K562 (cell line): ENCODE data around the gene GJA4. TPM values are rescaled to one million over a fixed set of nuclear protein-coding genes. Genes with fewer than 3 reads are reported as not detected.
A peak's percentile ranks its signal among the peaks of the same experiment; 100 is the strongest.

Source experiments
- ATAC-seq: fragments of 200-7000 bp; cut with Tn5 transposase; 3 replicates; pipeline ENCODE4 v1.9.1; 2020; ENCODE audit warnings: moderate library complexity
- BruUV-seq: library from RNA; stranded (reverse); fragments of 400-500 nt; replicated peaks from 2 replicates; lab custom pipeline; 2021; lab: Mats Ljungman, UMichigan
- CTCF ChIA-PET: fragments of 300-600 bp; formaldehyde crosslinking; extraction: SDS; loops from one replicate; lab custom pipeline; 2021; ENCODE audit warnings: low intra/inter-chr PET ratio; lab: Yijun Ruan, JAX
- POLR2A ChIA-PET: fragments of 300-600, 350-650 bp; sonication (Branson Sonifier 250); formaldehyde crosslinking; extraction: SDS; loops from one replicate; lab custom pipeline; 2021; ENCODE audit warnings: antibody characterized with exemption, inconsistent platforms; lab: Yijun Ruan, JAX
- DNase-seq, 4 experiments: peaks; one replicate each; pipeline versions ENCODE4 v3.0.0 to v3.0.0-alpha.2; 2011 to 2018; ENCODE audit warnings: low spot score in 3 of 4, mixed read lengths in 3 of 4; ENCODE audit errors: extremely low read depth in 1 of 4
- FAIRE-seq: peaks from 2 replicates; lab custom pipeline; 2011; peaks lifted over from hg19 to GRCh38; lab: Jason Lieb, UNC
- H2AFZ ChIP-seq: 2 replicates; pipeline ENCODE4 v1.6.0; 2011; ENCODE audit warnings: low read depth, low read length, control low read depth, inconsistent platforms
- H3K27ac ChIP-seq: fragments of 200-600 bp; 3 replicates; pipeline ENCODE4 v1.8.0; 2011; ENCODE audit warnings: low read depth, mild to moderate bottlenecking, control low read depth, inconsistent platforms, low read length, moderate library complexity, mixed read lengths; ENCODE audit errors: extremely low read depth
- H3K27me3 ChIP-seq, 2 experiments: fragments of 300-600 bp in 1 of 2; 2 replicates in 1 of 2; 3 replicates in 1 of 2; pipeline versions ENCODE4 v1.6.0 to v1.8.0; 2011; ENCODE audit warnings: inconsistent platforms in 2 of 2, low read length in 2 of 2, mild to moderate bottlenecking in 1 of 2, mixed read lengths in 1 of 2, moderate library complexity in 1 of 2; ENCODE audit not compliant: control insufficient read depth in 2 of 2, insufficient read depth in 2 of 2
- H3K36me3 ChIP-seq: fragments of 300-600 bp; 3 replicates; pipeline ENCODE4 v1.8.0; 2011; ENCODE audit warnings: mild to moderate bottlenecking, low read length, inconsistent platforms; ENCODE audit not compliant: control insufficient read depth, insufficient read depth
- H3K4me1 ChIP-seq, 2 experiments: fragments of 200-600 bp in 1 of 2; replicated peaks in 1 of 2; 2 replicates in 1 of 2; 3 replicates in 1 of 2; pipeline versions ENCODE4 v1.5.1 to v1.8.0; 2011; ENCODE audit warnings: inconsistent platforms in 2 of 2, low read length in 2 of 2, mild to moderate bottlenecking in 1 of 2, mixed read lengths in 1 of 2, moderate library complexity in 1 of 2; ENCODE audit not compliant: control insufficient read depth in 2 of 2, insufficient read depth in 2 of 2
- H3K4me2 ChIP-seq: 2 replicates; pipeline ENCODE4 v1.6.1; 2011; ENCODE audit warnings: low read length, control low read depth, inconsistent platforms, mixed read lengths; ENCODE audit not compliant: insufficient read depth
- H3K4me3 ChIP-seq: fragments of 200-600 bp; sonication (generic), shearing (Covaris generic); 2 replicates; pipeline ENCODE4 v1.5.1; 2016; ENCODE audit warnings: control low read depth, inconsistent platforms
- H3K79me2 ChIP-seq: fragments of 200-600 bp; 3 replicates; pipeline ENCODE4 v1.8.0; 2011; ENCODE audit warnings: low read length, inconsistent platforms; ENCODE audit not compliant: control insufficient read depth, insufficient read depth
- H3K9ac ChIP-seq, 2 experiments: 2 replicates each; pipeline versions ENCODE4 v1.6.0 to v1.6.1; 2011; ENCODE audit warnings: low read depth in 2 of 2, low read length in 2 of 2, control low read depth in 1 of 2, inconsistent platforms in 1 of 2, mild to moderate bottlenecking in 1 of 2, mixed read lengths in 1 of 2; ENCODE audit not compliant: insufficient read depth in 1 of 2
- H3K9me1 ChIP-seq: one replicate; pipeline ENCODE4 v1.6.0; 2011; ENCODE audit warnings: inconsistent platforms, mild to moderate bottlenecking, low read length, moderate library complexity; ENCODE audit not compliant: control insufficient read depth, insufficient read depth
- H3K9me3 ChIP-seq: replicated peaks from 2 replicates; pipeline ENCODE4 v1.5.1; 2011; ENCODE audit warnings: low read depth, low read length, inconsistent platforms; ENCODE audit not compliant: control insufficient read depth, insufficient read depth
- H4K20me1 ChIP-seq: replicated peaks from 2 replicates; pipeline ENCODE4 v1.6.1; 2011; ENCODE audit warnings: low read length, inconsistent platforms, mixed read lengths; ENCODE audit not compliant: control insufficient read depth, insufficient read depth
- BHLHE40 ChIP-seq: IDR thresholded peaks from 2 replicates; pipeline ENCODE4 v1.6.1; 2011; ENCODE audit warnings: low read length, improper control_type of control experiment
- CC2D1A ChIP-seq: fragments of 450-650 bp; IDR thresholded peaks from 2 replicates; pipeline ENCODE4 v1.6.1; 2017; ENCODE audit warnings: mild to moderate bottlenecking
- CHD2 ChIP-seq: IDR thresholded peaks from 2 replicates; pipeline ENCODE4 v1.6.1; 2011; ENCODE audit warnings: low read depth, low read length
- E2F6 ChIP-seq, 2 experiments: IDR thresholded peaks; 2 replicates each; pipeline ENCODE4 v1.6.1; 2011; ENCODE audit warnings: borderline replicate concordance in 1 of 2, control low read depth in 1 of 2, low read depth in 1 of 2, low read length in 1 of 2, mild to moderate bottlenecking in 1 of 2, mixed read lengths in 1 of 2, moderate library complexity in 1 of 2; ENCODE audit not compliant: insufficient read depth in 1 of 2, insufficient read length in 1 of 2, poor library complexity in 1 of 2, severe bottlenecking in 1 of 2; ENCODE audit errors: extremely low read depth in 1 of 2
- L3MBTL2 ChIP-seq: fragments of 450-650 bp; IDR thresholded peaks from 2 replicates; pipeline ENCODE4 v1.6.1; 2016; ENCODE audit warnings: mild to moderate bottlenecking, moderate library complexity
- MAFG ChIP-seq: fragments of 450-650 bp; conservative IDR thresholded peaks from 2 replicates; pipeline ENCODE4 v1.6.1; 2016; ENCODE audit warnings: missing genetic modification characterization, missing compliant biosample characterization
- MAX ChIP-seq: sonication (generic); formaldehyde crosslinking; IDR thresholded peaks from 2 replicates; pipeline ENCODE4 v1.9.0; 2022; ENCODE audit warnings: mild to moderate bottlenecking, missing genetic modification reagents
- SMAD2 ChIP-seq: fragments of 150-350 bp; IDR thresholded peaks from 2 replicates; pipeline ENCODE4 v1.6.1; 2014; ENCODE audit warnings: low read depth, mild to moderate bottlenecking, low read length
- SRSF9 ChIP-seq: fragments of 200-400 bp; formaldehyde crosslinking; IDR thresholded peaks from 2 replicates; pipeline ENCODE4 v1.6.1; 2017; ENCODE audit warnings: low read depth, low read length, borderline replicate concordance
- TCF3 ChIP-seq: sonication (generic); formaldehyde crosslinking; IDR thresholded peaks from 2 replicates; pipeline ENCODE4 v1.4.0; 2020; ENCODE audit warnings: mild to moderate bottlenecking, missing genetic modification reagents
- THAP12 ChIP-seq: fragments of 250-450 bp; sonication (Bioruptor Pico); IDR thresholded peaks from 2 replicates; pipeline ENCODE4 v1.9.0; 2021; ENCODE audit warnings: mild to moderate bottlenecking, inconsistent platforms
- ZC3H11A ChIP-seq: IDR thresholded peaks from 2 replicates; pipeline ENCODE4 v1.6.1; 2012; ENCODE audit warnings: low read depth, low read length, improper control_type of control experiment
- ZNF77 ChIP-seq: fragments of 250-450 bp; sonication (Bioruptor Pico); IDR thresholded peaks from 2 replicates; pipeline ENCODE4 v1.5.0; 2020
- WGBS: fragments of 100-300 bp; shearing (Covaris generic); methylation state at CpG from one replicate; pipeline ENCODE4 v1.1.6; 2016; ENCODE audit warnings: low coverage, mixed read lengths; ENCODE audit not compliant: insufficient coverage; ENCODE audit errors: missing lambda C conversion rate; 5-methylcytosine and 5-hydroxymethylcytosine counted together
- in situ Hi-C: fragments of 300-500 bp; cut with MboI; formaldehyde crosslinking; loops from 4 replicates; pipeline ENCODE4 v1.15.0; 2018; ENCODE audit warnings: inconsistent platforms, mixed read lengths
- intact Hi-C: fragments of 100-400 bp; cut with micrococcal nuclease; formaldehyde crosslinking; loops from 2 replicates; pipeline ENCODE4 v1.14.2; 2022
- polyA plus RNA-seq, 8 experiments: library from polyadenylated mRNA; depleted of rRNA in 4 of 8; stranded (reverse) in 5 of 8; unstranded in 3 of 8; fragments of >200 nt; fragmentation: Nextera tagmentation in 2 of 8; fragmentation: Illumina TruSeq in 1 of 8; extraction: Ambion mirVana in 2 of 8; extraction: Trizol in 1 of 8; gene quantifications; 2 replicates each; pipeline versions ENCODE4 v1.2.1 to v1.2.3, GENCODE V29; 2011 to 2014; ENCODE audit warnings: inconsistent platforms in 1 of 8, missing spikeins in 1 of 8
- total RNA-seq, 7 experiments: library from RNA; depleted of rRNA in 6 of 7; stranded (reverse); fragments of >200 nt in 6 of 7; fragmentation: Illumina TruSeq in 2 of 7; extraction: Trizol in 2 of 7; gene quantifications; 2 replicates each; pipeline versions ENCODE4 v1.2.1 to v1.2.3, GENCODE V29; 2011 to 2021; ENCODE audit warnings: low replicate concordance in 1 of 7
- TF ChIP-seq, protein P1 (sequence below): sonication (generic); formaldehyde crosslinking; IDR thresholded peaks from 2 replicates; pipeline ENCODE4 v1.8.0; 2022; ENCODE audit warnings: mild to moderate bottlenecking, missing genetic modification reagents

The GJA4 gene
- total and polyA plus RNA-seq, 9 of the 15 experiments (the other 6 are each of a cell fraction or from before 2014, with no cell fraction given): 0.16 to 0.24 TPM; not detected in 7

DNA sequence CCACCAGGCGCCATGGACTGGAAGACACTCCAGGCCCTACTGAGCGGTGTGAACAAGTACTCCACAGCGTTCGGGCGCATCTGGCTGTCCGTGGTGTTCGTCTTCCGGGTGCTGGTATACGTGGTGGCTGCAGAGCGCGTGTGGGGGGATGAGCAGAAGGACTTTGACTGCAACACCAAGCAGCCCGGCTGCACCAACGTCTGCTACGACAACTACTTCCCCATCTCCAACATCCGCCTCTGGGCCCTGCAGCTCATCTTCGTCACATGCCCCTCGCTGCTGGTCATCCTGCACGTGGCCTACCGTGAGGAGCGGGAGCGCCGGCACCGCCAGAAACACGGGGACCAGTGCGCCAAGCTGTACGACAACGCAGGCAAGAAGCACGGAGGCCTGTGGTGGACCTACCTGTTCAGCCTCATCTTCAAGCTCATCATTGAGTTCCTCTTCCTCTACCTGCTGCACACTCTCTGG, 8.0 kb upstream of the GJA4 start:
- Histone ChIP-seq H3K9me1 (peaks cover 4% of the 10 kb centered on the region), H3K9ac (no peak overlapping the region), H3K4me1 (peaks cover 0 to 16% of the 10 kb centered on the region in 2 experiments; a peak in 1 of 5 replicates), H3K9me3 (no peaks in the 10 kb centered on the region), H2AFZ (no peak overlapping the region), H3K4me2 (no peak overlapping the region), H4K20me1 (peaks cover 5% of the 10 kb centered on the region; the same call in 1 of the 2 replicates), H3K27me3 (peaks cover 32 to 80% of the 10 kb centered on the region in 2 experiments; a peak in 4 of 5 replicates), H3K27ac (no peak overlapping the region), H3K4me3 (no peak overlapping the region), H3K79me2 (no peaks in the 10 kb centered on the region), H3K36me3 (no peaks in the 10 kb centered on the region)
- BruUV-seq: no TSS peak
- ATAC-seq (no peak), FAIRE-seq (no peak), DNase-seq (no peak)
- ChIA-PET CTCF (interaction anchor here (1.4 kb wide), 1 partner anchor 67 kb away, joined by 4 read pairs; no protein-coding TSS in a partner anchor), POLR2A (interaction anchor here (0.6 to 1.1 kb wide), 4 partner anchors 10 to 274 kb away, joined by 3 read pairs; partner anchors contain the start of gene GJB5)
- in situ Hi-C loops (loop anchor here (5.0 kb wide), 1 partner anchor 63 kb away; no protein-coding TSS in a partner anchor), intact Hi-C loops (loop anchor here (5.0 kb wide), 1 partner anchor 658 kb away; no protein-coding TSS in a partner anchor)
- WGBS: 6% methylated on average over 27 of the region's 28 CpGs
- TF ChIP-seq CC2D1A (no peak), E2F6 (IDR thresholded peaks at IDR 0.05; ENCODE audit: borderline replicate concordance in 1 of 2, extremely low read depth in 1 of 2, insufficient read depth in 1 of 2, insufficient read length in 1 of 2, low read depth in 1 of 2, low read length in 1 of 2, poor library complexity in 1 of 2, severe bottlenecking in 1 of 2) (peak; percentile 40 to 74), CHD2 (no peak), BHLHE40 (0 out of 2 replicates have a peak, but pooled peaks have one; percentile 33), THAP12 (CRISPR knock-in tag) (0 out of 2 replicates have a peak, but pooled peaks have one; percentile 10), L3MBTL2 (peak; percentile 50; the same call in 1 of the 2 replicates), TCF3 (no peak), SRSF9 (no peak), MAFG (tag) (no peak), ZNF77 (no peak), SMAD2 (no peak), ZC3H11A (no peak), MAX (CRISPR knock-in tag) (peak; percentile 38; the same call in 1 of the 2 replicates)
- TF ChIP-seq, protein P1, sequence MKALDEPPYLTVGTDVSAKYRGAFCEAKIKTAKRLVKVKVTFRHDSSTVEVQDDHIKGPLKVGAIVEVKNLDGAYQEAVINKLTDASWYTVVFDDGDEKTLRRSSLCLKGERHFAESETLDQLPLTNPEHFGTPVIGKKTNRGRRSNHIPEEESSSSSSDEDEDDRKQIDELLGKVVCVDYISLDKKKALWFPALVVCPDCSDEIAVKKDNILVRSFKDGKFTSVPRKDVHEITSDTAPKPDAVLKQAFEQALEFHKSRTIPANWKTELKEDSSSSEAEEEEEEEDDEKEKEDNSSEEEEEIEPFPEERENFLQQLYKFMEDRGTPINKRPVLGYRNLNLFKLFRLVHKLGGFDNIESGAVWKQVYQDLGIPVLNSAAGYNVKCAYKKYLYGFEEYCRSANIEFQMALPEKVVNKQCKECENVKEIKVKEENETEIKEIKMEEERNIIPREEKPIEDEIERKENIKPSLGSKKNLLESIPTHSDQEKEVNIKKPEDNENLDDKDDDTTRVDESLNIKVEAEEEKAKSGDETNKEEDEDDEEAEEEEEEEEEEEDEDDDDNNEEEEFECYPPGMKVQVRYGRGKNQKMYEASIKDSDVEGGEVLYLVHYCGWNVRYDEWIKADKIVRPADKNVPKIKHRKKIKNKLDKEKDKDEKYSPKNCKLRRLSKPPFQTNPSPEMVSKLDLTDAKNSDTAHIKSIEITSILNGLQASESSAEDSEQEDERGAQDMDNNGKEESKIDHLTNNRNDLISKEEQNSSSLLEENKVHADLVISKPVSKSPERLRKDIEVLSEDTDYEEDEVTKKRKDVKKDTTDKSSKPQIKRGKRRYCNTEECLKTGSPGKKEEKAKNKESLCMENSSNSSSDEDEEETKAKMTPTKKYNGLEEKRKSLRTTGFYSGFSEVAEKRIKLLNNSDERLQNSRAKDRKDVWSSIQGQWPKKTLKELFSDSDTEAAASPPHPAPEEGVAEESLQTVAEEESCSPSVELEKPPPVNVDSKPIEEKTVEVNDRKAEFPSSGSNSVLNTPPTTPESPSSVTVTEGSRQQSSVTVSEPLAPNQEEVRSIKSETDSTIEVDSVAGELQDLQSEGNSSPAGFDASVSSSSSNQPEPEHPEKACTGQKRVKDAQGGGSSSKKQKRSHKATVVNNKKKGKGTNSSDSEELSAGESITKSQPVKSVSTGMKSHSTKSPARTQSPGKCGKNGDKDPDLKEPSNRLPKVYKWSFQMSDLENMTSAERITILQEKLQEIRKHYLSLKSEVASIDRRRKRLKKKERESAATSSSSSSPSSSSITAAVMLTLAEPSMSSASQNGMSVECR (CRISPR knock-in tag): no peak
